Measurements from ENCODE around the gene MAPKAP1. TPM values are rescaled to one million over a fixed set of nuclear protein-coding genes. Genes with fewer than 3 reads are reported as not detected.

MAPKAP1 gene
- total and polyA plus RNA-seq, 2 of the 13 experiments (the other 11 are each of a cell fraction or from before 2014, with no cell fraction given) = 45.0 to 64.3 TPM

DNA sequence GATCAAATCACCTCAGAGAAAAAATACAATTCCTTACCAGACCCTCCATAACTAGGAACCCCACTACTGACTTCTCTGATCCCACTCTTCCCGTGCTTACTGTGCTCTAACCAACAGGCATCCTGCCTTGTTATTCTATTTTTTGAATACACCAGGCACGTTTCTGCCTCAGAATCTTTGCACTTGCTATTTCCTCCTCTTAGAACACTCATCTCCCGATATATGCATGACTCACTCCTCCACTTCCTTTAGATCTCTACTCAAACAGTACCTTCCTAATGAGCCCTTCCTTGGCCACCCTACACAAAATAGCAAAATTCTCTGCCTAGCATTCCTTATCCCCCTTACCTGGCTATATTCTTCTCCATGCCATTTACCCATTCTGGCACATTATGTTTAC, 43.9 kb downstream of the MAPKAP1 start:
- no peaks in the 10 kb centered on the region for H3K9me3 ChIP-seq (ENCODE audit: low read length)
- H3K9ac ChIP-seq (ENCODE audit: insufficient read depth, low read depth, low read length) = no peak overlapping the region
- no peaks in the 10 kb centered on the region for H3K79me2 ChIP-seq (ENCODE audit: insufficient read depth, low read length)
- in situ Hi-C loops (cut with HindIII; ENCODE audit: extremely low pct_ligation_motif_present, low pct_unique_long_range_greater_than_20kb) (no loop called here), intact Hi-C loops (cut with micrococcal nuclease; ENCODE audit: unreplicated experiment) (no loop called here)
- no peak overlapping the region for H3K4me2 ChIP-seq (ENCODE audit: low read depth, low read length)
- no peaks in the 10 kb centered on the region for H3K27me3 ChIP-seq (ENCODE audit: control insufficient read depth in 1 of 2, insufficient read depth in 2 of 2, low read length in 2 of 2)
- no peaks in the 10 kb centered on the region for H4K20me1 ChIP-seq (ENCODE audit: insufficient read depth, low read length)
- H3K27ac ChIP-seq (ENCODE audit: extremely low read length, insufficient read depth, low read length) = no peak overlapping the region
- FAIRE-seq (no peak), ATAC-seq (no peak), DNase-seq (ENCODE audit: low spot score) (no peak)
- no peak overlapping the region for H2AFZ ChIP-seq (ENCODE audit: low read length)
- 86% methylated on average over 3 of the region's 3 CpGs for WGBS (ENCODE audit: low lambda C conversion rate)
- H3K36me3 ChIP-seq (replicated peaks in 1 of 2; ENCODE audit: control insufficient read depth in 1 of 2, insufficient read depth in 2 of 2, low read length in 2 of 2) = peaks cover 0 to 9% of the 10 kb centered on the region in 2 experiments; a peak in 1 of 5 replicates
- ChIA-PET POLR2A (no interaction called here), CTCF (ENCODE audit: low intra/inter-chr PET ratio, low total read pairs) (no interaction called here)
- H3K4me1 ChIP-seq (ENCODE audit: insufficient read depth, low read length) = no peaks in the 10 kb centered on the region
- BruUV-seq (replicated peaks) = no TSS peak
- TF ChIP-seq TGIF2 (CRISPR knock-in tag; IDR thresholded peaks at IDR 0.05) = no peak
- TF ChIP-seq, protein P1, sequence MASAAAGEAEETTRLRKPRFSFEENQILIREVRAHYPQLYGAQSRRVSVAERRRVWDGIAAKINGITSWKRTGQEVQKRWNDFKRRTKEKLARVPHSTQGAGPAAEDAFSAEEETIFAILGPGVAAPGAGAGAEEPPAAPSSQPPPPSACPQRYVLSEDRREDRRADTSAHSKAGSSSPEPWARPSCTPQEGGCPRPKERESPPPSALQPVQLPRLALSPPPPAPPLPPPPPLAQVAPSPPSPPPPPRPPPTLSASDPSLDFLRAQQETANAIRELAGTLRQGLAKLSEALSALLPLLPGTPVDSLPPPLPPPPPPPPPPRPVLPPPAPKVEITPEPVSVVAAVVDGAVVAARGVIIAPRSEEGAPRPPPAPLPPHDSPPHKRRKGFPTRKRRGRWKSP (CRISPR knock-in tag; IDR thresholded peaks at IDR 0.05) = no peak
- no peak for TF ChIP-seq GZF1 (CRISPR knock-in tag; IDR thresholded peaks at IDR 0.05)
- TF ChIP-seq SIN3A (IDR thresholded peaks at IDR 0.05; ENCODE audit: borderline replicate concordance, low read depth, low read length) = no peak
- TF ChIP-seq ZNF598 (CRISPR knock-in tag; IDR thresholded peaks at IDR 0.05; ENCODE audit: borderline replicate concordance) = no peak
- no peak for TF ChIP-seq GPN1 (CRISPR knock-in tag; IDR thresholded peaks at IDR 0.05; ENCODE audit: borderline replicate concordance)
- TF ChIP-seq, protein P2, sequence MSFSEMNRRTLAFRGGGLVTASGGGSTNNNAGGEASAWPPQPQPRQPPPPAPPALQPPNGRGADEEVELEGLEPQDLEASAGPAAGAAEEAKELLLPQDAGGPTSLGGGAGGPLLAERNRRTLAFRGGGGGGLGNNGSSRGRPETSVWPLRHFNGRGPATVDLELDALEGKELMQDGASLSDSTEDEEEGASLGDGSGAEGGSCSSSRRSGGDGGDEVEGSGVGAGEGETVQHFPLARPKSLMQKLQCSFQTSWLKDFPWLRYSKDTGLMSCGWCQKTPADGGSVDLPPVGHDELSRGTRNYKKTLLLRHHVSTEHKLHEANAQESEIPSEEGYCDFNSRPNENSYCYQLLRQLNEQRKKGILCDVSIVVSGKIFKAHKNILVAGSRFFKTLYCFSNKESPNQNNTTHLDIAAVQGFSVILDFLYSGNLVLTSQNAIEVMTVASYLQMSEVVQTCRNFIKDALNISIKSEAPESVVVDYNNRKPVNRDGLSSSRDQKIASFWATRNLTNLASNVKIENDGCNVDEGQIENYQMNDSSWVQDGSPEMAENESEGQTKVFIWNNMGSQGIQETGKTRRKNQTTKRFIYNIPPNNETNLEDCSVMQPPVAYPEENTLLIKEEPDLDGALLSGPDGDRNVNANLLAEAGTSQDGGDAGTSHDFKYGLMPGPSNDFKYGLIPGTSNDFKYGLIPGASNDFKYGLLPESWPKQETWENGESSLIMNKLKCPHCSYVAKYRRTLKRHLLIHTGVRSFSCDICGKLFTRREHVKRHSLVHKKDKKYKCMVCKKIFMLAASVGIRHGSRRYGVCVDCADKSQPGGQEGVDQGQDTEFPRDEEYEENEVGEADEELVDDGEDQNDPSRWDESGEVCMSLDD (CRISPR knock-in tag; IDR thresholded peaks at IDR 0.05; ENCODE audit: borderline replicate concordance) = no peak
- TF ChIP-seq ZNF773 (CRISPR knock-in tag; IDR thresholded peaks at IDR 0.05; ENCODE audit: borderline replicate concordance) = no peak
- TF ChIP-seq ZNF546 (CRISPR knock-in tag; conservative IDR thresholded peaks at IDR 0.05) = no peak
- no peak for TF ChIP-seq ZNF367 (CRISPR knock-in tag; IDR thresholded peaks at IDR 0.05; ENCODE audit: borderline replicate concordance)
- no peak for TF ChIP-seq ZNF3 (CRISPR knock-in tag; IDR thresholded peaks at IDR 0.05)
- no peak for TF ChIP-seq U2AF2 (IDR thresholded peaks at IDR 0.05; ENCODE audit: low read depth, low read length)
- TF ChIP-seq, protein P3, sequence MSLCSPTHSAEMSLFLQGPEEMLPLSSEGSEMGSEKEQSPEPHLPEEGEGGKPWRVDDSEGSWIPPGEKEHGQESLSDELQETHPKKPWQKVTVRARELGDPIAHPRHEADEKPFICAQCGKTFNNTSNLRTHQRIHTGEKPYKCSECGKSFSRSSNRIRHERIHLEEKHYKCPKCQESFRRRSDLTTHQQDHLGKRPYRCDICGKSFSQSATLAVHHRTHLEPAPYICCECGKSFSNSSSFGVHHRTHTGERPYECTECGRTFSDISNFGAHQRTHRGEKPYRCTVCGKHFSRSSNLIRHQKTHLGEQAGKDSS (CRISPR knock-in tag; IDR thresholded peaks at IDR 0.05; ENCODE audit: borderline replicate concordance, low read depth) = no peak
- no peak overlapping the region for H3K4me3 ChIP-seq (replicated peaks in 1 of 3; ENCODE audit: insufficient read depth in 1 of 3, low read depth in 2 of 3, low read length in 3 of 3)

Data from HepG2 (cell line).